Measurements from ENCODE around the gene DACH1.

Gene DACH1

GRCh38 chr13:71876648-71877255 is 9.7 kb upstream of the DACH1 start:
- TF ChIP-seq POLR2A (IDR thresholded peaks at IDR 0.05; ENCODE audit: low read depth, low read length) (no peak), TAF1 (IDR thresholded peaks at IDR 0.05; ENCODE audit: borderline replicate concordance, low read depth, low read length) (no peak), POLR2AphosphoS5 (IDR thresholded peaks at IDR 0.05; ENCODE audit: low read depth, low read length) (no peak)
- no peak for DNase-seq (ENCODE audit: insufficient read length)
- no peak for FAIRE-seq

GRCh38 chr13:71875823-71876222 is 8.8 kb upstream of the DACH1 start:
- FAIRE-seq (no peak), DNase-seq (ENCODE audit: insufficient read length) (no peak)
- no peak for TF ChIP-seq POLR2AphosphoS5 (IDR thresholded peaks at IDR 0.05; ENCODE audit: low read depth, low read length)
- no peak for TF ChIP-seq POLR2A (IDR thresholded peaks at IDR 0.05; ENCODE audit: low read depth, low read length)
- no peak for TF ChIP-seq TAF1 (IDR thresholded peaks at IDR 0.05; ENCODE audit: borderline replicate concordance, low read depth, low read length)

- no peak for DNase-seq (ENCODE audit: insufficient read length)
- TF ChIP-seq POLR2A (IDR thresholded peaks at IDR 0.05; ENCODE audit: low read depth, low read length) (no peak), POLR2AphosphoS5 (IDR thresholded peaks at IDR 0.05; ENCODE audit: low read depth, low read length) (no peak), TAF1 (IDR thresholded peaks at IDR 0.05; ENCODE audit: borderline replicate concordance, low read depth, low read length) (no peak)
- FAIRE-seq, result no peak
Observed at GRCh38 chr13:71874458-71874857, 7.5 kb upstream of the DACH1 start.

- FAIRE-seq (no peak), DNase-seq (ENCODE audit: insufficient read length) (no peak)
- TF ChIP-seq POLR2A (IDR thresholded peaks at IDR 0.05; ENCODE audit: low read depth, low read length) (no peak), TAF1 (IDR thresholded peaks at IDR 0.05; ENCODE audit: borderline replicate concordance, low read depth, low read length) (no peak), POLR2AphosphoS5 (IDR thresholded peaks at IDR 0.05; ENCODE audit: low read depth, low read length) (no peak)
Observed at GRCh38 chr13:71873418-71874247, 6.6 kb upstream of the DACH1 start.

DNA sequence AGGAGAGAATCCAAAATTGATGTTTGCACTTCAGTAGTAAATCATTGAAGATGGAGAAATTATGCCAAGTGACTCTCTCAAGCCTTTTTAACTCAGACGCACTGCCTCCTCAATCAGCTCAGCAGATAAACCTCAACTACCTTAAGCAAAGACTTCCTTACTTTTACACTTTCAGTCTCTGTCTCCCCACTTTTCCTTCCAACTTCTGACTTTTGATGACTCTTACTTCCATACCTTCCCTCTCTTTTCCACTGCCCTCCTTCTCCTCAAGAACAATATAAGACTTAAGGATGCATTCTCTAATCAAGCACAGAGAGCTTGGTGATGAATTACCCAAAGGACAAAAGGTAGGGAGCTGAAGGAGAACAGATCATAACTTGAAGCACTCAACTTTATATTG is 4.8 kb upstream of the DACH1 start:
- TF ChIP-seq TAF1 (IDR thresholded peaks at IDR 0.05; ENCODE audit: borderline replicate concordance, low read depth, low read length), result no peak
- no peak for TF ChIP-seq POLR2AphosphoS5 (IDR thresholded peaks at IDR 0.05; ENCODE audit: low read depth, low read length)
- no peak for TF ChIP-seq POLR2A (IDR thresholded peaks at IDR 0.05; ENCODE audit: low read depth, low read length)
- DNase-seq (ENCODE audit: insufficient read length) (no peak), FAIRE-seq (no peak)

GRCh38 chr13:71871176-71871754 is 4.3 kb upstream of the DACH1 start:
- TF ChIP-seq POLR2A (IDR thresholded peaks at IDR 0.05; ENCODE audit: low read depth, low read length), result no peak
- no peak for TF ChIP-seq POLR2AphosphoS5 (IDR thresholded peaks at IDR 0.05; ENCODE audit: low read depth, low read length)
- TF ChIP-seq TAF1 (IDR thresholded peaks at IDR 0.05; ENCODE audit: borderline replicate concordance, low read depth, low read length), result no peak
- DNase-seq (ENCODE audit: insufficient read length) (no peak), FAIRE-seq (no peak)

GRCh38 chr13:71870100-71870499 is 3.1 kb upstream of the DACH1 start:
- TF ChIP-seq TAF1 (IDR thresholded peaks at IDR 0.05; ENCODE audit: borderline replicate concordance, low read depth, low read length) (no peak), POLR2AphosphoS5 (IDR thresholded peaks at IDR 0.05; ENCODE audit: low read depth, low read length) (no peak)
- DNase-seq (ENCODE audit: insufficient read length), result no peak
- no peak for FAIRE-seq

DNA sequence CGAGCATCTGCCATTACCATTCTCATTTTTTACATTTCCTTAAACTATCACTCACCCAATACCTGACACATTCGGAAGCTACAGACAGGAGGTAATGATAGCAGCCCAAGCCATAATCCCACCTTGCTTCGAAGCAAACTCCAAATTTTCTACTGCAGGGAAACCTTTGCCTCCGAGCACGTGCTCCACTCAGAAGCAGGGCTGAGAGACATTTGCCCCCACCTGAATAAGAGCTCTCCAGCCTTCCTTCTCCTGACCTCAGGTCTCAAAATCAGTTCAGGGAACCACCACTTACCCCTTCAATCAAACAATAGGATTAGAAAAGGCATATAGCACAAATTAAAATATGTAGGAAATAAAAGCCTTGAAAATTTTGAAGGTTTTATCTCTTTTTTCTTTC is 2.3 kb upstream of the DACH1 start:
- FAIRE-seq, result no peak
- TF ChIP-seq TAF1 (IDR thresholded peaks at IDR 0.05; ENCODE audit: borderline replicate concordance, low read depth, low read length) (no peak), POLR2AphosphoS5 (IDR thresholded peaks at IDR 0.05; ENCODE audit: low read depth, low read length) (no peak), POLR2A (IDR thresholded peaks at IDR 0.05; ENCODE audit: low read depth, low read length) (no peak)

DNA sequence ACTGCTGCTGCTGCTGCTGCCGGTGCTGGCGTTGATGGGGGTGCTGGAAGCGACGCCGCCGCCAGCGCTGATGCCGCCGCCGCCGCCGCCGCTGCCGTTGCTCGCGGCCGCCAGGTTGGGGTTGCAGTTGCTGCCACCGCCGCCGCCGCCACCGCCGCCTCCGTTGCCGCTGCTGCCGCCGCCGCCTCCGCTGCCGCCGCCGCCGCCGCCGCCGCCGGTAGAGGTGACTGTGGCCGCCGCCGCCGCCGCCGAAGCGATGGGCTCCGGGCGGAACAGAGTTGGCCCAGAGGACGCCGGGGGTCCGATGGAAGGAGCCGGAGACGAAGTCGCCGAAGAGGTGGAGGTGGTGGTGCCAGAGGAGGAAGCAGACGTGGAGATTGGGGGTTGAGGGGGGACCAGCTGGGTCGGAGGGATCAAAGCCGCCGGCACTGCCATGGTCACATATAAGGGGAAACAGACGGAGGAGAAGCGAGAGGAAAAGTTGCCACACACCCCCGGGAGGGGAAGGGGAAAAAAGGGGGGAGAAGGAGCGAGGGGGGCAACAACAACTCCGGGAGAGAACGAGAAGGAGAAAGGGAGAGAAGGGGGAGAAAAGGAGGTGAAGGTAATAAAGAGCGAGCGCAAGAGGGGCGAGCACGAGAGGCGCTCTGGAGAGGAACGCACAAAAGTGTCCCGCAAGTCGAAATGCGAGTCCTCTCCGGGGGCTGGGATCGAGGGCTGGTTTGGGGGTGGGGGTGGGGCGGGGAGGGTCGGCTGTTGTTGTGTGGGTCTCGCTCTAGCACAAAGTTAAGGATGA is 471 bp downstream of the DACH1 start:
- DNase-seq (ENCODE audit: insufficient read length) (peak; percentile 13), FAIRE-seq (no peak)
- TF ChIP-seq POLR2A (IDR thresholded peaks at IDR 0.05; ENCODE audit: low read depth, low read length) (no peak), POLR2AphosphoS5 (IDR thresholded peaks at IDR 0.05; ENCODE audit: low read depth, low read length) (no peak), TAF1 (IDR thresholded peaks at IDR 0.05; ENCODE audit: borderline replicate concordance, low read depth, low read length) (no peak)

More for the DNA sequence above, 2.3 kb upstream of the DACH1 start:
- no peak for DNase-seq (ENCODE audit: insufficient read length)

- FAIRE-seq (no peak), DNase-seq (ENCODE audit: insufficient read length) (no peak)
- TF ChIP-seq POLR2AphosphoS5 (IDR thresholded peaks at IDR 0.05; ENCODE audit: low read depth, low read length), result no peak
- TF ChIP-seq POLR2A (IDR thresholded peaks at IDR 0.05; ENCODE audit: low read depth, low read length), result no peak
- no peak for TF ChIP-seq TAF1 (IDR thresholded peaks at IDR 0.05; ENCODE audit: borderline replicate concordance, low read depth, low read length)
Observed at GRCh38 chr13:71865874-71866334, 1.1 kb downstream of the DACH1 start.
